Sigmoid colon (tissue), 4 donors: ENCODE data around the gene JADE3.
"Not testable (repeated sequence)": the region's sequence is repeated elsewhere in the genome, so short reads cannot be mapped to it uniquely, and the experiment has no call there.

ENCODE experiments used
- POLR2AphosphoS5 ChIP-seq, 4 donors: sonication (generic); formaldehyde crosslinking; IDR thresholded peaks; one replicate each; pipeline ENCODE4 v1.6.1; 2017; ENCODE audit warnings: antibody characterized with exemption in 4 of 4
- TF ChIP-seq, protein P1 (sequence below), 4 experiments: fragments of 450-650 bp in 3 of 4; fragments of 200-600 bp in 1 of 4; IDR thresholded peaks; one replicate each; pipeline ENCODE4 v1.5.1; 2016 to 2019; ENCODE audit warnings: antibody characterized with exemption in 4 of 4, mild to moderate bottlenecking in 3 of 4, moderate library complexity in 2 of 4

- TF ChIP-seq, protein P1, sequence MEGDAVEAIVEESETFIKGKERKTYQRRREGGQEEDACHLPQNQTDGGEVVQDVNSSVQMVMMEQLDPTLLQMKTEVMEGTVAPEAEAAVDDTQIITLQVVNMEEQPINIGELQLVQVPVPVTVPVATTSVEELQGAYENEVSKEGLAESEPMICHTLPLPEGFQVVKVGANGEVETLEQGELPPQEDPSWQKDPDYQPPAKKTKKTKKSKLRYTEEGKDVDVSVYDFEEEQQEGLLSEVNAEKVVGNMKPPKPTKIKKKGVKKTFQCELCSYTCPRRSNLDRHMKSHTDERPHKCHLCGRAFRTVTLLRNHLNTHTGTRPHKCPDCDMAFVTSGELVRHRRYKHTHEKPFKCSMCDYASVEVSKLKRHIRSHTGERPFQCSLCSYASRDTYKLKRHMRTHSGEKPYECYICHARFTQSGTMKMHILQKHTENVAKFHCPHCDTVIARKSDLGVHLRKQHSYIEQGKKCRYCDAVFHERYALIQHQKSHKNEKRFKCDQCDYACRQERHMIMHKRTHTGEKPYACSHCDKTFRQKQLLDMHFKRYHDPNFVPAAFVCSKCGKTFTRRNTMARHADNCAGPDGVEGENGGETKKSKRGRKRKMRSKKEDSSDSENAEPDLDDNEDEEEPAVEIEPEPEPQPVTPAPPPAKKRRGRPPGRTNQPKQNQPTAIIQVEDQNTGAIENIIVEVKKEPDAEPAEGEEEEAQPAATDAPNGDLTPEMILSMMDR (IDR thresholded peaks at IDR 0.05) = not testable (repeated sequence)
- not testable (repeated sequence) for TF ChIP-seq POLR2AphosphoS5 (IDR thresholded peaks at IDR 0.05)
Observed at GRCh38 chrX:46956589-46956988, 44.4 kb downstream of the JADE3 start.
